Mesendoderm (in vitro differentiated cells): Measurements from ENCODE around the gene CD164.
"Not testable (repeated sequence)": the region's sequence is repeated elsewhere in the genome, so short reads cannot be mapped to it uniquely, and the experiment has no call there.

Source experiments
- DNase-seq: peaks from one replicate; pipeline ENCODE4 v3.0.0; 2013
- H2AK5ac ChIP-seq: 2 replicates; pipeline ENCODE4 v1.6.1; 2013; ENCODE audit warnings: low read length, inconsistent platforms
- H2BK120ac ChIP-seq: 2 replicates; pipeline ENCODE4 v1.6.1; 2013; ENCODE audit warnings: low read depth, mild to moderate bottlenecking, low read length, moderate library complexity, mixed read lengths
- H2BK15ac ChIP-seq: replicated peaks from 2 replicates; pipeline ENCODE4 v1.6.1; 2013; ENCODE audit warnings: low read depth, mild to moderate bottlenecking, moderate library complexity
- H2BK5ac ChIP-seq: 2 replicates; pipeline ENCODE4 v1.6.1; 2013; ENCODE audit warnings: low read length, inconsistent platforms
- H3K18ac ChIP-seq: 2 replicates; pipeline ENCODE4 v1.6.1; 2013; ENCODE audit warnings: mild to moderate bottlenecking, low read length, mixed read lengths
- H3K23ac ChIP-seq: one replicate; pipeline ENCODE4 v1.6.1; 2013; ENCODE audit warnings: low read length
- H3K27ac ChIP-seq: 2 replicates; pipeline ENCODE4 v1.5.1; 2013; ENCODE audit warnings: low read depth, mild to moderate bottlenecking, inconsistent platforms, low read length, moderate library complexity
- H3K27me3 ChIP-seq: 2 replicates; pipeline ENCODE4 v1.6.1; 2013; ENCODE audit warnings: low read length, control low read depth, mild to moderate bottlenecking, inconsistent platforms; ENCODE audit not compliant: insufficient read depth, poor library complexity
- H3K36me3 ChIP-seq: 2 replicates; pipeline ENCODE4 v1.6.1; 2013; ENCODE audit warnings: low read length, inconsistent platforms; ENCODE audit not compliant: control insufficient read depth, insufficient read depth
- H3K4ac ChIP-seq: one replicate; pipeline ENCODE4 v1.6.1; 2013; ENCODE audit warnings: low read depth, mild to moderate bottlenecking, low read length, moderate library complexity
- H3K4me1 ChIP-seq: 2 replicates; pipeline ENCODE4 v1.6.1; 2013; ENCODE audit warnings: low read depth, low read length, inconsistent platforms; ENCODE audit not compliant: control insufficient read depth
- H3K4me2 ChIP-seq: 2 replicates; pipeline ENCODE4 v1.6.1; 2013; ENCODE audit warnings: low read length
- H3K4me3 ChIP-seq: 2 replicates; pipeline ENCODE4 v1.5.1; 2013; ENCODE audit warnings: mild to moderate bottlenecking, low read length
- H3K56ac ChIP-seq: one replicate; pipeline ENCODE4 v1.6.1; 2013; ENCODE audit warnings: low read length
- H3K79me1 ChIP-seq: 2 replicates; pipeline ENCODE4 v1.6.1; 2013; ENCODE audit warnings: low read length, inconsistent platforms
- H3K79me2 ChIP-seq: 2 replicates; pipeline ENCODE4 v1.6.1; 2013; ENCODE audit warnings: mild to moderate bottlenecking, low read length; ENCODE audit not compliant: control insufficient read depth, insufficient read depth
- H3K9ac ChIP-seq: 2 replicates; pipeline ENCODE4 v1.6.1; 2013; ENCODE audit warnings: low read length, inconsistent platforms
- H4K5ac ChIP-seq: one replicate; pipeline ENCODE4 v1.6.1; 2013; ENCODE audit warnings: low read length
- H4K8ac ChIP-seq: one replicate; pipeline ENCODE4 v1.6.1; 2013; ENCODE audit warnings: low read depth, mild to moderate bottlenecking, control low read depth, low read length, moderate library complexity
- WGBS: extraction: QIAGEN DNeasy Blood & Tissue Kit; methylation state at CpG from one replicate; pipeline ENCODE4 v1.1.7; 2013; ENCODE audit warnings: low lambda C conversion rate, missing lambda C conversion rate; ENCODE audit not compliant: insufficient coverage; ENCODE audit errors: extremely low coverage; 5-methylcytosine and 5-hydroxymethylcytosine counted together

Gene CD164

DNA sequence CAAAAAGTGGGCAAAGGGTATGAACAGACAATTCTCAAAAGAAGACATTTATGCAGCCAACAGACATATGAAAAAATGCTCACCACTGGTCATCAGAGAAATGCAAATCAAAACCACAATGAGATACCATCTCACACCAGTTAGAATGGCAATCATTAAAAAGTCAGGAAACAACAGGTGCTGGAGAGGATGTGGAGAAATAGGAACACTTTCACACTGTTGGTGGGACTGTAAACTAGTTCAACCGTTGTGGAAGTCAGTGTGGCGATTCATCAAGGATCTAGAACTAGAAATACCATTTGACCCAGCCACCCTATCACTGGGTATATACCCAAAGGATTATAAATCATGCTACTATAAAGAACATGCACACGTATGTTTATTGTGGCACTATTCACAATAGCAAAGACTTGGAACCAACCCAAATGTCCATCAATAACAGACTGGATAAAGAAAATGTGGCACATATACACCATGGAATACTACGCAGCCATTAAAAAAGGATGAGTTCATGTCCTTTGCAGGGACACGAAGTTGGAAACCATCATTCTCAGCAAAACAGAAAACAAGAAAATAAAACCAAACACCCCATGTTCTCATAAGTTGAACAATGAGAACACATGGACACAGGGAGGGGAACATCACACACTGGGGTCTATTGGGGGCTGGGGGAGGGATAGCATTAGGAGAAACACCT lies 17.7 kb downstream of the CD164 start:
- not testable (repeated sequence) for H4K5ac ChIP-seq, H3K18ac ChIP-seq, H3K79me1 ChIP-seq, H3K23ac ChIP-seq, H3K27ac ChIP-seq, H3K4ac ChIP-seq, H2BK120ac ChIP-seq, H2BK15ac ChIP-seq, DNase-seq, H3K36me3 ChIP-seq, H3K27me3 ChIP-seq, H3K79me2 ChIP-seq, H3K9ac ChIP-seq, H3K4me3 ChIP-seq, H3K4me1 ChIP-seq, H3K56ac ChIP-seq, H4K8ac ChIP-seq, H3K4me2 ChIP-seq, H2AK5ac ChIP-seq, H2BK5ac ChIP-seq
- no CpG with 5 or more reads among the region's 5 CpGs for whole genome bisulfite sequencing

DNA sequence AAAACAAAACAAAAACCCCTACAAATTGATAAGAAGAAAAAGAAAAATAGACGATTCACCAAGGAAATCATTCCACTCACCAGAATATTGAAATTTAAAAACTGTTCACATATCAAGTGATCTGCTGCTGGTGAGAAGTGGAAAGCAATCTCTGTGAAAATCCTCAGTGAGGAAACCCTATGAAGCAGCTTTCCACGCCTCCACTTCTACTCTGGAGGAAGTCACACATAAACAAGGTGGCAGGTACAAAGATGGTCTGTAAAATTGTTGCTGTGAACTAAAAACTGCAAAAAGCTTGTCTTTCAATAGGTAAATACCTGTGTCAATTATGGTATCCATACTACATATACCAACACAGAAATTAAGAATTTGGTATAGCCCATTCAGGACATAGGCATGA lies 18.5 kb downstream of the CD164 start:
- H4K8ac ChIP-seq: no peak overlapping the region

DNA sequence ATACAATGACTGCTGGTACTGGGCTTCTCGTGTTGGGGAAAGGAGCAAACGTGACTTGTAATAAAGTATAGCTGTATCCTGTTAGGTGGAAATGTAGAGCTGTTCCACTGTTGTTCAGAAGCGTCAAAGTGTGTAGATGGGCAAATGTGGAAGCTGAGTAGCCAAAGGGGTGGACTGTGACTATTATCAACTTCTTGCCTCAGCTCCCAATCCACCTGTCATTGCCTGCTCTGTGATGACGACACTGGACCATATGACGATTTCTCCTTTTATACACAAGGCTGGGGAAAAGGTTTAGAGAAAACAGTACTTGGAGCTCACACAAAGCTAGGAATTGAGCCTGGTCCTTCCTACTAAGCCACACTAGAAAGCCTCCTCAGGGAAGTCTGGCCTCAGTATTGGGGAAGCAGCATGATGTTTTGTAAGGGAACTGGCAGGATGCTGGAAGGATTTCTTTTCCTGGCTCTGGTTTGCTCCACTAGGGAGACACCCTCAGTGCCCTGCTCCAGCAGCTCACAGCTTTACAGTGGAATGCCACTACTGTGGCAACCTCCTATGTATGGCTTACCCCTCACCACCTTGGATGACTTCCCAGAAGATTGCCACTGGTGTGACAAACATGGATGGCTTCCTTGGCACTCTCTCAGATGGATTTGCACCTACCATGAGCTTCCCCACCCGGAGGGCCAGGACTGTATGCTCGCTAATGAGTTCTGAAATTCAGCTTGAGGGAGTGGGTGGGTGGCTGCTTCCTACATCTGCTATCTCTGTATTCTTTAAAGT lies 20.0 kb downstream of the CD164 start:
- Histone ChIP-seq H3K79me1 (peaks cover 4% of the 10 kb centered on the region), H3K27me3 (no peaks in the 10 kb centered on the region), H3K18ac (no peak overlapping the region), H2BK120ac (no peak overlapping the region), H2BK15ac (no peak overlapping the region), H3K4me1 (no peaks in the 10 kb centered on the region), H3K4me2 (no peak overlapping the region), H2BK5ac (no peak overlapping the region), H4K8ac (no peak overlapping the region), H3K56ac (no peak overlapping the region), H2AK5ac (no peak overlapping the region), H3K27ac (no peak overlapping the region), H4K5ac (no peak overlapping the region), H3K36me3 (peaks cover 8% of the 10 kb centered on the region), H3K23ac (no peak overlapping the region), H3K4me3 (no peak overlapping the region), H3K79me2 (no peaks in the 10 kb centered on the region), H3K9ac (no peak overlapping the region), H3K4ac (no peak overlapping the region)
- DNase-seq: no peak
- WGBS: no CpG with 5 or more reads among the region's 7 CpGs

More for the DNA sequence above, 18.5 kb downstream of the CD164 start:
- Histone ChIP-seq H3K27ac (no peak overlapping the region), H3K4me2 (no peak overlapping the region), H3K23ac (no peak overlapping the region), H2AK5ac (no peak overlapping the region), H4K5ac (no peak overlapping the region), H3K4ac (no peak overlapping the region), H3K79me1 (peaks cover 4% of the 10 kb centered on the region), H2BK120ac (no peak overlapping the region), H2BK15ac (no peak overlapping the region), H3K36me3 (peaks cover 8% of the 10 kb centered on the region), H3K79me2 (no peaks in the 10 kb centered on the region), H2BK5ac (no peak overlapping the region), H3K27me3 (no peaks in the 10 kb centered on the region), H3K56ac (no peak overlapping the region), H3K9ac (no peak overlapping the region), H3K18ac (no peak overlapping the region), H3K4me3 (no peak overlapping the region), H3K4me1 (no peaks in the 10 kb centered on the region)
- DNase-seq: no peak
- no CpG with 5 or more reads among the region's 2 CpGs for WGBS

DNA sequence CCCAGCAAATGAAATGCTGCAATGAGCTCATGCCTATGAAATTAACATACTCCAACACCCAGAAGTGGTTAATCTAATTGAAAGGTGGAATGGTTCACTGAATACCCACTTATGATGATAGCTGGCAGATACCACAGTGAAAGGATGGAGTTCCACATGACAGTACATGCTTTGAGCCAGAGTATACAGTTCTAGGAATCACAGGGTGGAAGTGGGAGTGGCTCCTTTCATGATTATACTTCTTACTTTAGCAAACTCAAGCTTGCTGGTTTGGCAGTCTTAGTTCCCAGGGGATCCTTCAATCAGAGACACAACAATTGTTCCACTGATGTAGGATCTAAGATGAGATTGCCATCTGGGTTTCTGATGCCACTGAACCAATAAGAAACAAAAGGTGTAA lies 21.5 kb downstream of the CD164 start:
- no peak overlapping the region for H4K5ac ChIP-seq
- no peak for DNase-seq
- no peak overlapping the region for H3K9ac ChIP-seq
- no peak overlapping the region for H3K23ac ChIP-seq
- H2BK15ac ChIP-seq: no peak overlapping the region
- H3K18ac ChIP-seq: no peak overlapping the region
- H3K4me3 ChIP-seq: no peak overlapping the region
- peaks cover 4% of the 10 kb centered on the region for H3K79me1 ChIP-seq
- H4K8ac ChIP-seq: no peak overlapping the region
- no peak overlapping the region for H3K4me2 ChIP-seq
- H3K56ac ChIP-seq: no peak overlapping the region
- H2BK120ac ChIP-seq: no peak overlapping the region
- no peaks in the 10 kb centered on the region for H3K27me3 ChIP-seq
- peaks cover 8% of the 10 kb centered on the region for H3K36me3 ChIP-seq
- no peak overlapping the region for H3K27ac ChIP-seq
- no peak overlapping the region for H3K4ac ChIP-seq
- no peak overlapping the region for H2BK5ac ChIP-seq
- no peak overlapping the region for H2AK5ac ChIP-seq
- no peaks in the 10 kb centered on the region for H3K79me2 ChIP-seq
- no peaks in the 10 kb centered on the region for H3K4me1 ChIP-seq

DNA sequence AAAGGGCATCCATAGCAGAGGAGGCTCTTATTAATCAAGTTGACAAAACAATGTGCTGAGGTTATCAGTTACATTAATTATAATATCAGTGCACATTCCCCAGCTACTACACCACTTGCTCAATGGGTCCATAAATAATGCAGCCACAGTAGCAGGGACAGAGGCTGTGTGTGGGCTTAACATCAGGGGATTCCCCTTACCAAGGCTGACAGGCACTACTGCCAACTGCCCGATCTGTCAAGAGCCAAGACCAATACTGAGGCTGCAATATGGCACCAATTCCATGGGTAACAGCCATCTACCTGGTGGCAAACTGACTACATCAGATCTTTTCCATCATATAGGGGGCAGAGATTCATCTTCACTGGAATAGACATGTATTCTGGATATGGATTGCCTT lies 22.0 kb downstream of the CD164 start:
- H3K23ac ChIP-seq: no peak overlapping the region
- H2BK5ac ChIP-seq: no peak overlapping the region
- H2BK15ac ChIP-seq: no peak overlapping the region
- H3K4me3 ChIP-seq: no peak overlapping the region
- H3K4me1 ChIP-seq: no peaks in the 10 kb centered on the region
- WGBS: no CpG with 5 or more reads among the region's 1 CpG
- H3K56ac ChIP-seq: no peak overlapping the region
- no peak overlapping the region for H3K4me2 ChIP-seq
- no peak for DNase-seq
- H3K36me3 ChIP-seq: peaks cover 8% of the 10 kb centered on the region
- no peak overlapping the region for H3K9ac ChIP-seq
- peaks cover 4% of the 10 kb centered on the region for H3K79me1 ChIP-seq
- H3K27me3 ChIP-seq: no peaks in the 10 kb centered on the region
- no peak overlapping the region for H2BK120ac ChIP-seq
- H4K8ac ChIP-seq: no peak overlapping the region
- no peaks in the 10 kb centered on the region for H3K79me2 ChIP-seq
- no peak overlapping the region for H3K4ac ChIP-seq
- H3K27ac ChIP-seq: no peak overlapping the region
- no peak overlapping the region for H2AK5ac ChIP-seq
- H3K18ac ChIP-seq: no peak overlapping the region
- no peak overlapping the region for H4K5ac ChIP-seq
